GM21786 (cell line): ENCODE measurements around the gene PSME4.

ENCODE experiments used
- ATAC-seq: cut with Tn5 transposase; IDR thresholded peaks from one replicate; pipeline ENCODE4 v1.9.1; 2021; ENCODE audit not compliant: unreplicated experiment

Gene PSME4, protein sequence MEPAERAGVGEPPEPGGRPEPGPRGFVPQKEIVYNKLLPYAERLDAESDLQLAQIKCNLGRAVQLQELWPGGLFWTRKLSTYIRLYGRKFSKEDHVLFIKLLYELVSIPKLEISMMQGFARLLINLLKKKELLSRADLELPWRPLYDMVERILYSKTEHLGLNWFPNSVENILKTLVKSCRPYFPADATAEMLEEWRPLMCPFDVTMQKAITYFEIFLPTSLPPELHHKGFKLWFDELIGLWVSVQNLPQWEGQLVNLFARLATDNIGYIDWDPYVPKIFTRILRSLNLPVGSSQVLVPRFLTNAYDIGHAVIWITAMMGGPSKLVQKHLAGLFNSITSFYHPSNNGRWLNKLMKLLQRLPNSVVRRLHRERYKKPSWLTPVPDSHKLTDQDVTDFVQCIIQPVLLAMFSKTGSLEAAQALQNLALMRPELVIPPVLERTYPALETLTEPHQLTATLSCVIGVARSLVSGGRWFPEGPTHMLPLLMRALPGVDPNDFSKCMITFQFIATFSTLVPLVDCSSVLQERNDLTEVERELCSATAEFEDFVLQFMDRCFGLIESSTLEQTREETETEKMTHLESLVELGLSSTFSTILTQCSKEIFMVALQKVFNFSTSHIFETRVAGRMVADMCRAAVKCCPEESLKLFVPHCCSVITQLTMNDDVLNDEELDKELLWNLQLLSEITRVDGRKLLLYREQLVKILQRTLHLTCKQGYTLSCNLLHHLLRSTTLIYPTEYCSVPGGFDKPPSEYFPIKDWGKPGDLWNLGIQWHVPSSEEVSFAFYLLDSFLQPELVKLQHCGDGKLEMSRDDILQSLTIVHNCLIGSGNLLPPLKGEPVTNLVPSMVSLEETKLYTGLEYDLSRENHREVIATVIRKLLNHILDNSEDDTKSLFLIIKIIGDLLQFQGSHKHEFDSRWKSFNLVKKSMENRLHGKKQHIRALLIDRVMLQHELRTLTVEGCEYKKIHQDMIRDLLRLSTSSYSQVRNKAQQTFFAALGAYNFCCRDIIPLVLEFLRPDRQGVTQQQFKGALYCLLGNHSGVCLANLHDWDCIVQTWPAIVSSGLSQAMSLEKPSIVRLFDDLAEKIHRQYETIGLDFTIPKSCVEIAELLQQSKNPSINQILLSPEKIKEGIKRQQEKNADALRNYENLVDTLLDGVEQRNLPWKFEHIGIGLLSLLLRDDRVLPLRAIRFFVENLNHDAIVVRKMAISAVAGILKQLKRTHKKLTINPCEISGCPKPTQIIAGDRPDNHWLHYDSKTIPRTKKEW (N-terminal part only)

GRCh38 chr2:53970724-53971602, at the start of gene PSME4:
PSME4 (minus strand) TSS chr2:53970993; CDS start chr2:53970784, 209 bp downstream.
- ATAC-seq = peak; percentile 75

- no peak for ATAC-seq
Measured at GRCh38 chr2:54015798-54016699, 45.3 kb upstream of the PSME4 start.

GRCh38 chr2:54013996-54014395, 43.2 kb upstream of the PSME4 start:
- ATAC-seq = no peak

DNA sequence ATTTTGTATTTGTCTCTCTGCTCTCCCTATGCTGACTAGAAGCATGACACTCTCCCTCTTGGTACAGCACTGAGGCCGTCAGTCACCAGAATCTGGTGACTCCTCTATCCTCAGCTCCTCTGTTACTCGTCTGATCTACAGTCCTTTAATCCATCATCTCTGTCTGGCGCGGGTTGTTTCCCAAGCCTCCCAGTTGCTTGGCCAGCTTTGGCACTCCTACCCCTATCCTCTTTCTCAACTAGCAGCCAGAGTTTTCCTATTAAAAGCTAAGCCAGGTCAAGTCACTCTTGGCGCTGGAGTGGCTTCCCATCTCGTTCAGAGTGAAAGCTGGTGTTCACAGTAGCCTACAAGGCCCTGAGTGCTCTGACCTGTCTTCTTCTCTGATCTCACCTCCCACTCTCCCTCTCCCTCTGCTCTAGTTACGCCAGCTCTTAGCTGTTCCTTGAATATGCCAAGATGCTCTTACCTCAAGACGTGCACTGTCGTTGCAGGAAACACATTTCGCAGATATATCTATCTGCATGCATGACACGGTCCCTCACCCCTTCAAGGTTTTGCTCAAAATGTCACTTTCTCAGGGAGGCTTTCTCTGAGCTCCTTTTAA, 41.8 kb upstream of the PSME4 start:
- ATAC-seq = no peak

DNA sequence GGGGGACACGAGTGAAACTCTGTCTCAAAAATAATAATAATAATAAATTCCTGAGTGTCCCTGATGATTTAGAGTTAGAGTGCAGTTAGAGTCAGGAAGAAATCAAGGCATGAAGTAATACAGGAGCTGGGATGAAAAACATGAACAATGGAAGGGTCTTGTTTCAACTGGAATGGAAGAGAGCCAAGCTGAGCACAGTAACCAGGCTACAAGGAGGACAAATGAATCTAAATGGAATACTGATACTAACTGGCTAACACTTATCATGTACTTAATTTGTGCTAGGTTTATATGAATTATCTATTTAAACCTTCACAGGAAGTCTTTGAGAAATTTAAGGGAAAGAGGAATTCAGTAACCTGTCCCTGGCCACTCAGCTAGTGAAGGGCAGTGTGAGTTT, 38.8 kb upstream of the PSME4 start:
- ATAC-seq = no peak

GRCh38 chr2:54008439-54008838, 37.6 kb upstream of the PSME4 start:
- no peak for ATAC-seq

GRCh38 chr2:54000524-54000923, 29.7 kb upstream of the PSME4 start:
- ATAC-seq = no peak

DNA sequence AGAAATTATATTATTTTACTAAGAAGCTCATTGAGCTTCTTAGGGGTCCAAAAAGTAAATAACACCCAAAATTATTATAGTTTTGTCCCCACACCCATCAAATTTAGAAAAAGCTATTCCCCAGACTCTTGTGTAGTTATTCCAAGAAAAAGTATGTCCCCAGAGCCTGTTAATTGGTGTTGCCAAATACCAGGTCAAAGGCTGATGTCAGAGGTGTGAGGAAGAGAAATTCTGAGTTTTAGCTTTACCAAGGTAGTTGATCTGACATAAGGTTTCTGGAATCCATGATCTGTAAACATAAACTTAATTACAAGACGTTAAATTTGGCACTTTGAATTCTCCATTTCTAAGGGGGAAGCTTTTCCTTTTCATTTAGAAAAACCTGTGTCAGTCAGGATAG, 29.3 kb upstream of the PSME4 start:
- ATAC-seq = no peak

DNA sequence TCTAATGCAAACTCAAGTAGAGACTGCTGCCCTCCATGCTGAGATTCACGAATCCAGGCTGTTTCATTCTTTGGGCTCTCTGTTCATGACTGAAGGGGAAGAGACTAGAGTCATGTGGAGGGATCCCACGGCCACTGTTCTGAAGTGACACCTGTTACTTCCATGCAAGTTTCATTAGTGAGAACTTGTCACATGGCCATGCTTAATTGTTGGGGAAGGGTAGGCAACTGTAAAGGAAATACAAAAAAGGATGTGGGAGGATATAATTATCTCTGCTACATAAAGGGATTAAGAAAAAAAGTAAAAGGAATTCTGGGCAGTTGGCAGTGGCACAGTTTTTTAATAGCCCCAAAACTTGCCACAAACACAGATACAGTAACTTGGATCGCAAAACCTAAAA, 28.0 kb upstream of the PSME4 start:
- no peak for ATAC-seq

GRCh38 chr2:53994818-53995808, 24.3 kb upstream of the PSME4 start:
- peak; percentile 68 for ATAC-seq

GRCh38 chr2:53991948-53992347, 21.2 kb upstream of the PSME4 start:
- ATAC-seq = no peak

DNA sequence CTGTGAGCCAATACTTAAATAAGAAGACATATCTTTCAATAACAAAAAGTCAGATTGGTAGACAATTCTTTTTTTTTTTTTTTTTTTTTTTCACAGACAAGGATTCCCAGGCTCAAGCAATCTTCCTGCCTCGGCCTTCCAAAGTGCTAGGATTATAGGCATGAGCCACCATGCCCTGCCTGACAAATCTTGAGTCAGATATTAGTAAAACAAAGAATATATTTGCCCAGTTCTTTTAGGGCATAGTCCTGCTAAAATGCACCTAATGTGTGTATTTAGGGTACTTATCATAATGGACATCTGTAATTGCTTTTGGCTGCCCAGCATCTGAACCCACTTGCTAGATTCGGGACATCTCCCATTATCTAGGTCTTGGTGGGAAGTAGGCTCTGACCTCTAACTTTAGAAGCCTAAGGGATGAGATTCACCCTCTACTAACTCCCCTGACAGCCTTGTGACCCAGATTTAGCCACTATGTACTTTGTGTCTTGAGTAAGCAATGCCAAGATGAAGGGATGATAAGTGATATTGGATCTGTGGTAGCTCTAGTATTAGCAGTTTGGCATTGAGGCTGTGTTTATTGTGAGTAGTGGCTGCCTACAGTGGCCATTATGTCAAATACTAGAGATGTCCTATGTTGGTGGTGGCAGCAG, 18.5 kb upstream of the PSME4 start:
- no peak for ATAC-seq

GRCh38 chr2:53987336-53987921, 16.6 kb upstream of the PSME4 start:
- peak; percentile 57 for ATAC-seq

DNA sequence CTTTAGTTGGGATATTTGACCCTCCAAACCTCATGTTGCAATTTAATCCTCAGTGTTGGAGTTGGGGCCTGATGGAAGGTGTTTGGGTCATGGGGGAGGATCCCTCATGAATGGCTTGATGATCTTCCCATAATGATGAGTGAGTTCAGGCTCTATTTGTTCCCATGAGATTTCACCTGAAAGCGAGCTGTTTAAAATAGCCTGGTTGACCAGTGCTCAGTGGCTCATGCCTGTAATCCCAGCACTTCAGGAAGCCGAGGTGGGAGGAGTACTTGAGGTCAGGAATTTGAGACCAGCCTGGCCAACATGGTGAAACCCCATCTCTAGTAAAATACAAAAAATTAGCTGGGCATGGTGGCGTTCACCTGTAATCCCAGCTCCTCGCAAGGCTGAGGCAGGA, 14.9 kb upstream of the PSME4 start:
- no peak for ATAC-seq

GRCh38 chr2:53969968-53970723, 647 bp downstream of the PSME4 start:
- peak; percentile 24 for ATAC-seq
